Measurements from ENCODE around the gene LTO1. TPM values are rescaled to one million over a fixed set of nuclear protein-coding genes. Genes with fewer than 3 reads are reported as not detected.

The LTO1 gene
- total RNA-seq, 1 experiment from 2014 or later, result 25.3 TPM

GRCh38 chr11:69698362-69698761 lies 23.2 kb upstream of the LTO1 start:
- no peak for TF ChIP-seq CTCF (conservative IDR thresholded peaks at IDR 0.05)
- Histone ChIP-seq H2BK15ac (ENCODE audit: low read depth, low read length) (no peak overlapping the region), H3T11ph (ENCODE audit: low read length) (no peak overlapping the region), H2AFZ (ENCODE audit: low read length) (no peak overlapping the region), H2BK5ac (ENCODE audit: insufficient read length, low read length) (no peak overlapping the region), H3K4ac (ENCODE audit: low read depth, low read length) (no peak overlapping the region), H2BK12ac (ENCODE audit: insufficient read length, low read depth, low read length) (no peak overlapping the region), H2BK120ac (ENCODE audit: low read depth, low read length, poor library complexity, severe bottlenecking) (no peak overlapping the region), H3K9me3 (ENCODE audit: control insufficient read depth, low read depth, low read length) (no peaks in the 10 kb centered on the region), H3K27me3 (ENCODE audit: insufficient read depth, low read length) (no peaks in the 10 kb centered on the region), H3K4me2 (ENCODE audit: insufficient read depth, insufficient read length, low read length) (no peak overlapping the region), H3K79me1 (ENCODE audit: insufficient read depth, low read depth, low read length, poor library complexity, severe bottlenecking) (no peaks in the 10 kb centered on the region), H3K27ac (ENCODE audit: insufficient read length, low read depth, low read length) (no peak overlapping the region), H3K56ac (ENCODE audit: insufficient read length, low read depth, low read length) (no peak overlapping the region), H3K14ac (ENCODE audit: insufficient read depth, low read length) (no peak overlapping the region), H3K4me1 (ENCODE audit: insufficient read depth, low read length) (peaks cover 3% of the 10 kb centered on the region; the same call in 1 of the 2 replicates), H3K79me2 (ENCODE audit: insufficient read depth, low read length) (no peaks in the 10 kb centered on the region), H4K91ac (ENCODE audit: insufficient read length, low read depth, low read length) (no peak overlapping the region), H2AK5ac (ENCODE audit: insufficient read length, low read length) (no peak overlapping the region), H4K5ac (ENCODE audit: insufficient read length, low read depth, low read length) (no peak overlapping the region), H3K23me2 (ENCODE audit: insufficient read length, low read depth, low read length, poor library complexity, severe bottlenecking) (peaks cover 14% of the 10 kb centered on the region), H3K9ac (ENCODE audit: extremely low read depth, insufficient read length, low read length) (no peak overlapping the region), H3K23ac (ENCODE audit: insufficient read length, low read depth, low read length) (no peak overlapping the region), H3K18ac (ENCODE audit: insufficient read length, low read depth, low read length) (no peak overlapping the region), H4K20me1 (ENCODE audit: control insufficient read depth, insufficient read depth, insufficient read length) (no peaks in the 10 kb centered on the region), H2BK20ac (ENCODE audit: low read depth, low read length, poor library complexity, severe bottlenecking) (no peak overlapping the region), H4K8ac (replicated peaks; ENCODE audit: insufficient read length, low read depth, low read length) (no peak overlapping the region)
- Mint-ChIP-seq H3K4me3 (no peak overlapping the region), H3K27ac (no peak overlapping the region), H3K27me3 (ENCODE audit: low read depth) (peaks cover 9% of the 10 kb centered on the region), H3K9me3 (no peaks in the 10 kb centered on the region), H3K36me3 (ENCODE audit: insufficient read depth in 1 of 3, low read depth in 3 of 3) (peaks cover 0 to 9% (median 6%) of the 10 kb centered on the region in 3 experiments; a peak in 5 of 7 replicates), H3K4me1 (peaks cover 25 to 27% of the 10 kb centered on the region in 2 experiments)
- WGBS (ENCODE audit: extremely low coverage, insufficient read length, low lambda C conversion rate), result no CpG with 5 or more reads among the region's 2 CpGs
- no peak for DNase-seq
